ENCODE results near the gene LILRB1.
"Not testable (repeated sequence)": the region's sequence is repeated elsewhere in the genome, so short reads cannot be mapped to it uniquely, and the experiment has no call there.

The LILRB1 gene

GRCh38 chr19:54624934-54625730, 5.2 kb upstream of the LILRB1 start:
- not testable (repeated sequence) for DNase-seq (ENCODE audit: low spot score)

- no peak for DNase-seq (ENCODE audit: low spot score)
These were observed 3.5 kb upstream of the LILRB1 start for GRCh38 chr19:54626757-54627156.

- DNase-seq (ENCODE audit: low spot score) = not testable (repeated sequence)
These were observed 2.4 kb upstream of the LILRB1 start for GRCh38 chr19:54627912-54628311.

GRCh38 chr19:54630782-54631181, 498 bp downstream of the LILRB1 start:
- no peak for DNase-seq (ENCODE audit: low spot score)

GRCh38 chr19:54631489-54632337, 1.4 kb downstream of the LILRB1 start:
- not testable (repeated sequence) for DNase-seq (ENCODE audit: low spot score)

GRCh38 chr19:54632517-54632916, 2.2 kb downstream of the LILRB1 start:
- DNase-seq (ENCODE audit: low spot score) = not testable (repeated sequence)

GRCh38 chr19:54633401-54633800, 3.1 kb downstream of the LILRB1 start:
- no peak for DNase-seq (ENCODE audit: low spot score)

- DNase-seq (ENCODE audit: low spot score) = not testable (repeated sequence)
These were observed 5.8 kb downstream of the LILRB1 start for GRCh38 chr19:54636081-54636480.

- DNase-seq (ENCODE audit: low spot score) = no peak
These were observed 8.4 kb downstream of the LILRB1 start for GRCh38 chr19:54638683-54639082.

- not testable (repeated sequence) for DNase-seq (ENCODE audit: low spot score)
These were observed 12.7 kb downstream of the LILRB1 start for GRCh38 chr19:54642953-54643352.

- DNase-seq (ENCODE audit: low spot score) = not testable (repeated sequence)
These were observed 13.3 kb downstream of the LILRB1 start for GRCh38 chr19:54643583-54643982.

GRCh38 chr19:54644056-54644455, 13.8 kb downstream of the LILRB1 start:
- no peak for DNase-seq (ENCODE audit: low spot score)

- DNase-seq (ENCODE audit: low spot score) = no peak
These were observed 16.1 kb downstream of the LILRB1 start for GRCh38 chr19:54646331-54646841.

GRCh38 chr19:54648129-54648528, 17.8 kb downstream of the LILRB1 start:
- no peak for DNase-seq (ENCODE audit: low spot score)

- no peak for DNase-seq (ENCODE audit: low spot score)
These were observed 19.9 kb downstream of the LILRB1 start for GRCh38 chr19:54650108-54650655.

GRCh38 chr19:54653181-54653809, 23.0 kb downstream of the LILRB1 start:
- DNase-seq (ENCODE audit: low spot score) = peak; percentile 21

- DNase-seq (ENCODE audit: low spot score) = no peak
These were observed 24.4 kb downstream of the LILRB1 start for GRCh38 chr19:54654447-54655321.

GRCh38 chr19:54659300-54659699, 29.0 kb downstream of the LILRB1 start:
- no peak for DNase-seq (ENCODE audit: low spot score)

GRCh38 chr19:54660306-54660705, 30.0 kb downstream of the LILRB1 start:
- DNase-seq (ENCODE audit: low spot score) = no peak

GRCh38 chr19:54660964-54661363, 30.7 kb downstream of the LILRB1 start:
- DNase-seq (ENCODE audit: low spot score) = no peak

Data from activated CD4-positive, alpha-beta T cell treated with anti-CD3 and anti-CD28 coated beads, Interleukin-2, Interleukin-4, amounts not matched to agents 100 ng/mL and 50 ng/mL, durations not matched to agents 16 hours and 8 hours (primary cell).